SJCRH30 (cell line): ENCODE results near the gene ZNF253. TPM values are rescaled to one million over a fixed set of nuclear protein-coding genes. Genes with fewer than 3 reads are reported as not detected.
A peak's percentile ranks its signal among the peaks of the same experiment; 100 is the strongest.
"Not testable (repeated sequence)": the region's sequence is repeated elsewhere in the genome, so short reads cannot be mapped to it uniquely, and the experiment has no call there.

ENCODE experiments used
- DNase-seq, 2 experiments: peaks; one replicate each; pipeline ENCODE4 v3.0.0-alpha.2; 2015 to 2020
- H3K27ac ChIP-seq: fragments of 250-450 bp; sonication (Bioruptor Pico); 2 replicates; pipeline ENCODE4 v1.5.1; 2020; ENCODE audit warnings: mild to moderate bottlenecking, moderate library complexity
- H3K27me3 ChIP-seq: fragments of 250-450 bp; sonication (Bioruptor Pico); 2 replicates; pipeline ENCODE4 v1.5.1; 2020; ENCODE audit warnings: mild to moderate bottlenecking, moderate library complexity
- H3K36me3 ChIP-seq: fragments of 250-450 bp; sonication (Bioruptor Pico); 2 replicates; pipeline ENCODE4 v1.5.1; 2020; ENCODE audit warnings: mild to moderate bottlenecking, moderate library complexity
- H3K4me1 ChIP-seq: fragments of 250-450 bp; sonication (Bioruptor Pico); 2 replicates; pipeline ENCODE4 v1.5.1; 2020; ENCODE audit warnings: mild to moderate bottlenecking, moderate library complexity
- H3K4me3 ChIP-seq: fragments of 250-450 bp; sonication (Bioruptor Pico); 2 replicates; pipeline ENCODE4 v1.5.1; 2020; ENCODE audit warnings: mild to moderate bottlenecking, moderate library complexity
- H3K9me3 ChIP-seq: fragments of 250-450 bp; sonication (Bioruptor Pico); replicated peaks from 2 replicates; pipeline ENCODE4 v1.5.1; 2020; ENCODE audit warnings: mild to moderate bottlenecking, moderate library complexity
- total RNA-seq: library from RNA; depleted of rRNA; stranded (reverse); fragments of >200 nt; shearing (Covaris generic); gene quantifications from 2 replicates; pipeline ENCODE4 v1.2.3, GENCODE V29; 2014; rRNA removed

The ZNF253 gene
- 24.7 and 27.9 TPM in 2 replicates for total RNA-seq

DNA sequence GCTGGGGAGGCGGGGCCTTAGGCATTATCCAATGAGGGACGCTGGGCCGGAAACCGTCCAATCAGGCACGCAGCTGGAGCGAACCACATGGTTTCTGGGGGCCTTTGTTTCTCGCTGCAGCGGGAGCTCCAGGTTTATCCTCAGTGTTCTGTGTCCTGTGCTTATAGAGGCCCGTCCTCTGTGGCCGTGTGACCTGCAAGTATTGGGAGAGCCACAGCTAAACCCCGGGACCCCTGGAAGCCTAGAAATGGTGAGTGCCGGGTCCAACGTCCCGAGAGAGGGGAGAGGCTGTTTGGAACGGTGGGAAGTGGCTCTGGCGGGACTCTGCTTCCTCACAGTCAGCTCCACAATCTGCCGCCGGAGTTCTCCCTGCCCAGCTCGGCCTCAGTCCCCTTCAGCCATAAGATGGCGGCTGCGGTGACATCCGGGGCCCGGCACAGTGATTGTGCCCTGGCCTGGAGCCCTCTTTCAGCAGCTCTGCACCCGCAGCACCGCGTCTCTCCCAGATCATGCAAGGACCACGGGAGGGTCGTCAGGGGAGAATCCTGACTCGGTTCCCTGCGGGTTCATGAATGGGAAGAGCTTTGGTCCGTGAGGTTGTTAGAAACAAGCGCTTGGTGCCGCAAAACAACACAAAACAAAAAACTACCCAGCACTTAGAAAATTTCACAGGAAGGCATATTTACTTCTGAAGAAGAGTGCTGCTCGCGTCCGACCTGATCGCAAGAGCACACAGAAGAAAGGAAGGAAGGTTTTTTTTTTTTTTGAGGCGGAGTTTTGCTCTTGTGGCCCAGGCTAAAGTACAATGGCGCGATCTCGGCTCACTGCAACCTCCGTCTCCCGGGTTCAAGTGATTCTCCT, at the start of gene ZNF253:
TSS of gene ZNF253 (plus strand) at position 133 of the 861 bp plus-strand sequence. CDS start at position 248, 115 bp downstream.
- Histone ChIP-seq H3K4me3 (peak within 1 kb of the TSS; percentile 84), H3K4me1 (no peaks in the 10 kb centered on the region), H3K27ac (peak within 1 kb of the TSS; percentile 92), H3K27me3 (no peaks in the 10 kb centered on the region), H3K36me3 (peaks cover 27% of the 10 kb centered on the region), H3K9me3 (peaks cover 26% of the 10 kb centered on the region)
- peak; percentile 97 to 99 for DNase-seq

DNA sequence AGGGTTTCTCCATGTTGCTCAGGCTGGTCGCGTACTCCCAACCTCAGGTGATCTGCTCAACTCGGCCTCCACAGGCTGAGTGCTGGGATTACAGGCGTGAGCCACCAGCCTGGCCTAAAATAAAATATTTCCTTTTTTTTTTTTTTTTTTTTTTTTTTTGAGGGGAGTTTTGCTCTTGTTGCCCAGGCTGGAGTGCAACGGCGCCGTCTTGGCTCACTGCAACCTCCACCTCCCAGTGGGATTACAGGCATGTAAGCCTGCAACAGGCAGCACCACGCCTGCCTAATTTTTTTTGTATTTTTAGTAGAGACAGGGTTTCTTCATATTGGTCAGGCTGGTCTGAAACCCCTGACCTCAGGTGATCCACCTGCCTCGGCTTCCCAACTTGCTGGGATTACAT, 49.0 kb upstream of the ZNF253 start:
- no peaks in the 10 kb centered on the region for H3K4me1 ChIP-seq
- H3K9me3 ChIP-seq, result peaks cover 9% of the 10 kb centered on the region
- DNase-seq, result no peak
- H3K4me3 ChIP-seq, result no peak overlapping the region
- no peaks in the 10 kb centered on the region for H3K27me3 ChIP-seq
- H3K36me3 ChIP-seq, result peaks cover 60% of the 10 kb centered on the region
- H3K27ac ChIP-seq, result no peak overlapping the region

DNA sequence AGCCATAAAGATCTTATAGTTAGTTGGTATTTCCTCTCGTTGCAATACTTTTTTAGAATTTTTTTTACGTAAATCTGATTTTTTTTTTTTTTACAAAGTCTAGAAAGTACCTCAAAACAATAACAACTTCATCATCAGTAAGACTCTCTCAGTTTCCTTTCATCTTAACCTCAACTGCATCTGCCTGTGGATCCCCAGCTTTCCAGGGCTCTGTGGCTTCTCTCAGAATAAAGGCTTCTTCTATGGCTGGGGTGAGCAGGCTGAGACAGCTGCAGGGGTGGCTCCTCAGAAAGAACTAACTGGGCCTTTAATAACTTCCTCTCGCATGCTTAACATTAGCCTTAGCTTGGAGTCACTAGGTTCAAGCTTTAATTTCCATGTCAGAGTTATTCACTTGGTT, 48.3 kb upstream of the ZNF253 start:
- Histone ChIP-seq H3K9me3 (peaks cover 4% of the 10 kb centered on the region), H3K4me1 (no peaks in the 10 kb centered on the region)
- no peak for DNase-seq

DNA sequence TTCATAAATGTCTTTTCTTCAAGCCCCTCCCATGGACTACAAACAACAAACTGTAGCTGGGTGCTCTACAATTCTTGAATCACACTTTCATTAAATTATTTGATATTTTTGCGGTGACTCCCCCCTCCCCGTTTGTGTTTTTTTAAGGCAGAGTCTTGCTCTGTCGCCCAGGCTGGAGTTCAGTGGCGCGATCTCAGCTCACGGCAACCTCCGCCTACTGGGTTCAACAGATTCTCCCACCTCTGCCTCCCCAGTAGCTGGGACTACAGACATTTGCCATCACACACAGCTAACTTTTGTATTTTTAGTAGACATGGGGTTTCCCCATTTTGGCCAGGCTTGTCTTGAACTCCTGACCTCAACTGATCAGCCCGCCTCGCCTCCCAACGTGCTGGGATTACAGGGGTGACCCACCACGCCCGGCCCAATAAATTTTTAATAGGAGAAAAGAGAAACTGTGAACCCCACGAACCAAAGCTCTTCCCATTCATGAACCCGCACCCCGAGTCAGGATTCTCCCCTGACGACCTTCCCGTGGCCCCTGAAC, 44.8 kb upstream of the ZNF253 start:
- peak overlapping the region; percentile 81 for H3K4me3 ChIP-seq
- DNase-seq, result peak; percentile 6
- peak overlapping the region; percentile 83 for H3K27ac ChIP-seq
- no peaks in the 10 kb centered on the region for H3K4me1 ChIP-seq
- no peaks in the 10 kb centered on the region for H3K27me3 ChIP-seq
- H3K9me3 ChIP-seq, result peaks cover 3% of the 10 kb centered on the region
- peaks cover 29% of the 10 kb centered on the region for H3K36me3 ChIP-seq

More for the DNA sequence above, 48.3 kb upstream of the ZNF253 start:
- H3K27me3 ChIP-seq, result no peaks in the 10 kb centered on the region
- H3K27ac ChIP-seq, result no peak overlapping the region
- H3K4me3 ChIP-seq, result no peak overlapping the region
- H3K36me3 ChIP-seq, result peaks cover 56% of the 10 kb centered on the region

DNA sequence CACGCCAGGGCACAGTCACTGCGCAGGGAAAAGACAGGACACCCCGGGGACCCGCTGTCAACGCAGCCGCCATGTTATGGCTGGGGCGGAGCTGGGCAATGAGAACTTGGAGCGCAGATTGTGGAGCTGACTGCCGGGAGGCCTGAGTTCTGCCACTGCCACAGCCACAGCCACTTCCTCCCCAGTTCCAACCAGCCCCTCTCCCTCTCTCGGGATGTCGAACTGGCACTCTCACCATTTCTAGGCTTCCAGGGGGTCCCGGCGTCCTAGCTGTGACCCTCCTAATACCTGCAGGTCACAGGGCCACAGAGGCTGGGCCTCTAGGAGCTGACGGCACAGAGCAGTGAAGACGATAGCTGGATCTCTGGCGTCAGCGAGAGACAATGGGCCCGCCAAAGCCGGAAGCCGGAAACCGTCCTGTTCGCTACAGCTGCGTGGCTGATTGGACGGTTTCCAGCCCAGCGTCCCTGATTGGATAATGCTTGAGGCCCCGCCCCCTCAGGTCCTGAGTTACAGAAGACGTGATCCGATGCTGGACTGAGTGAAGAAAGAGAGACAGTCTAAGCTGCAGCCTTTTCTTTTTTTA, 44.2 kb upstream of the ZNF253 start, which contains the start of gene ZNF506:
TSS of gene ZNF506 (minus strand) at position 385 of the 586 bp plus-strand sequence. CDS start at position 238, 147 bp downstream.
- no peaks in the 10 kb centered on the region for H3K27me3 ChIP-seq
- H3K36me3 ChIP-seq, result peaks cover 23% of the 10 kb centered on the region
- H3K4me3 ChIP-seq, result peak within 1 kb of the TSS; percentile 81
- no peaks in the 10 kb centered on the region for H3K4me1 ChIP-seq
- peak within 1 kb of the TSS; percentile 83 for H3K27ac ChIP-seq
- H3K9me3 ChIP-seq, result peaks cover 3% of the 10 kb centered on the region
- DNase-seq, result peak; percentile 98 to 99

DNA sequence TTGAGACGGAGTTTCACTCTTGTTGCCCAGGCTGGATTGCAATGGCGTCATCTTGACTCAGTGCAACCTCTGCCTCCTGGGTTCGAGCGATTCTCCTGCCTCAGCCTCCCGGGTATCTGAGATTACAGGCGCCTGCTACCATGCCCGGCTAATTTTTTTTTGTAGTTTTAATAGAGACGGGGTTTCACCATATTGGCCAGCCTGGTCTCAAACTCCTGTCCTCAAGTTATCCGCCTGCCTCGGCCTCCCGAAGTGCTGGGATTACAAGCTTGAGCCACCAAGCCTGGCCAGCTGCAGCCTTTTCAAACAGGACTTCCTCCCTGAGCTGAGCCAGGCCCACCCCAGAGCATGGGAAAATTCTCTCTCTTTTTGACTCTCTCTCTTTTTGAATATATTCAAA, 43.7 kb upstream of the ZNF253 start:
- not testable (repeated sequence) for H3K9me3 ChIP-seq, H3K4me1 ChIP-seq, H3K27me3 ChIP-seq
- H3K4me3 ChIP-seq, result peak overlapping the region; percentile 81
- H3K36me3 ChIP-seq, result peaks cover 22% of the 10 kb centered on the region
- peak; percentile 34 to 51 for DNase-seq
- H3K27ac ChIP-seq, result peak overlapping the region; percentile 83

DNA sequence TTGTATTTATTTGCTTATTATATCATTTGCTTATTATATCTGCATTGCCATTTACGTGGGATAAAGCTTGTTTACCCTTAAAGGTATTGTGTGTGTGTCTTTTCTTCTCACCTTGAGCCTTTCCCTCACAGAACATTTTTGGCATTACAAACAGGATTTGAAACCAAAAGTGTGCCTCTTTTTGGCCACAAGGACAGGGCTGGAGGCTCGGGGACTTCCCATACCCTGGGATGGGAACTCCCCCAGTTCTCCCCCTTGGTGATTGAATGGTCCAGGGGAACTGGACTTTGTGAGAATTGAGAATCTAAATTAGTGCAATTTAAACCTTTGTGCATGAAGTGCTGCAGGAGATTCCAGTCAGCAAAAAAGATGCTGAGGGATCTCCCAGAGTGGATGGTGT, 41.8 kb upstream of the ZNF253 start:
- no peak for DNase-seq
- H3K4me3 ChIP-seq, result no peak overlapping the region
- H3K4me1 ChIP-seq, result no peaks in the 10 kb centered on the region
- H3K27me3 ChIP-seq, result no peaks in the 10 kb centered on the region
- peaks cover 8% of the 10 kb centered on the region; the same call in 1 of the 2 replicates for H3K36me3 ChIP-seq
- H3K9me3 ChIP-seq, result peaks cover 3% of the 10 kb centered on the region
- H3K27ac ChIP-seq, result no peak overlapping the region

DNA sequence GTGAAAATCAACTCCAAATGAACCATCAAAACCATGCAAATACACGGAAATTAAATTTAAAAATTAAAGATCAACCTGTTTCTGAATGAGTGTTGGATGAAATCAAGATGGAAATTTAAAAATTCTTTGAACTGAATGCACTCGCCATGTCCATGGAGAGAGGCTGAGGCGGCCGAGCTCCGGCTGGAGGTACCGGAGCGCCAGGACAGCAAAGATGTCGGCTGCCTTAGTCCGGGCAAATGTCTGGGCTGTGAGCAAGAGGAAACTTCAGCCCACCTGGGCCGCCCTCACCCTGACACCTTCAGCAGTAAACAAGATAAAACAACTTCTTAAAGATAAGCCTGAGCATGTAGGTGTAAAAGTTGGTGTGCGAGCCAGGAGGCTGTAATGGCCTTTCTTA, 38.8 kb upstream of the ZNF253 start:
- Histone ChIP-seq H3K36me3 (no peaks in the 10 kb centered on the region), H3K4me3 (no peak overlapping the region), H3K27me3 (no peaks in the 10 kb centered on the region), H3K4me1 (no peaks in the 10 kb centered on the region), H3K9me3 (peaks cover 5% of the 10 kb centered on the region), H3K27ac (no peak overlapping the region)
- no peak for DNase-seq

DNA sequence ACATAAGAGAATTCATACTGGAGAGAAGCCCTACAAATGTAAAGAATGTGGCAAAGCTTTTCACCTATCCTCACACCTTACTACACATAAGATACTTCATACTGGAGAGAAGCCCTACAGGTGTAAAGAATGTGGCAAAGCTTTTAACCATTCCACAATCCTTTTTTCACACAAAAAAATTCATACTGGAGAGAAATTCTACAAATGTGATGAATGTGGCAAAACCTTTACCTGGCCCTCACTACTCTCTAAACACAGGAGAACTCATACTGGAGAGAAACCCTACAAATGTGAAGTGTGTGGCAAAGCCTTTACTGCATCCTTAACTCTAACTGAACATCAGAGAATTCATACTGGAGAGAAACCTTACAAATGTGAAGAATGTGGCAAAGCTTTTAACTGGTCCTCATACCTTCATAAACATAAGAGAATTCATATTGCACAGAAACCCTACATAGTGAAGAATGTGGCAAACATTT, 30.1 kb upstream of the ZNF253 start:
- Histone ChIP-seq H3K36me3 (no peaks in the 10 kb centered on the region), H3K4me1 (no peaks in the 10 kb centered on the region), H3K4me3 (no peak overlapping the region), H3K9me3 (peaks cover 30% of the 10 kb centered on the region), H3K27me3 (no peaks in the 10 kb centered on the region), H3K27ac (no peak overlapping the region)
- no peak for DNase-seq

DNA sequence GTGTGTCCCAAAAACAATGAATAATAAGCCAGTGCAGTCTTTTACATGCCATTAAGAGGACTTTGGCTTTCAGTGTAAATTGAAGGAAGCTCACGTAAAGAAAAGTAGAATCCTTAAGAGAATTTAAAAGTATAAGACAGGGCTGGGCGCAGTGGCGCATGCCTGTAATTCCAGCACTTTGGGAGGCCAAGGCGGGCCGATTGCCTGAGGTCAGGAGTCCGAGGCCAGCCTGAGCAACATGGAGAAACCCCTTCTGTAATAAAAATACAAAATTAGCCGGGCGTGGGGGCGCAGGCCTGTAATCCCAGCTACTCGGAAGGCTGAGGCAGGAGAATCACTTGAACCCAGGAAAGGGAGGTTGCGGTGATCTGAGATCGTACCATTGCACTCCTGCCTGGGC, 17.9 kb upstream of the ZNF253 start:
- no peak for DNase-seq

DNA sequence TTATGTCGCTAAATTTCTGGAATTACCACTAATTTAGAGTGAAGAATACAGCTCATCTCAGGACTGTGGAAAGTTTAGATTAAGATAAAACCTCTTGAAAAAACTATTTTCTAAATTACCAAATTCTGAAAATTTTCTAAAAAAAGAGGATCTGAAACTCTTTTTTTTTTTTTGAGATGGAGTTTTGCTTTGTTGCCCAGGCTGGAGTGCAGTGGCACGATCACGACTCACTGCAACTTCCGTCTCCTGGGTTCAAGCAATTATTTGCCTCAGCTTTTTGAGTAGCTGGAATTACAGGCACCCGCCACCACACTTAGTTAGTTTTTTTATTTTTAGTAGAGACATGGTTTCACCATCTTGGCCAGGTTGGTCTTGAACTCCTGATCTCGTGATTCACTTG, 16.6 kb upstream of the ZNF253 start:
- Histone ChIP-seq H3K36me3 (no peaks in the 10 kb centered on the region), H3K27me3 (no peaks in the 10 kb centered on the region), H3K9me3 (peaks cover 6% of the 10 kb centered on the region; the same call in 1 of the 2 replicates), H3K4me3 (no peak overlapping the region), H3K27ac (no peak overlapping the region), H3K4me1 (no peaks in the 10 kb centered on the region)
- DNase-seq, result no peak

More for the DNA sequence above, 17.9 kb upstream of the ZNF253 start:
- no peaks in the 10 kb centered on the region for H3K27me3 ChIP-seq
- H3K27ac ChIP-seq, result no peak overlapping the region
- no peak overlapping the region for H3K4me3 ChIP-seq
- no peaks in the 10 kb centered on the region for H3K36me3 ChIP-seq
- H3K4me1 ChIP-seq, result no peaks in the 10 kb centered on the region
- H3K9me3 ChIP-seq, result peaks cover 3% of the 10 kb centered on the region; the same call in 1 of the 2 replicates

DNA sequence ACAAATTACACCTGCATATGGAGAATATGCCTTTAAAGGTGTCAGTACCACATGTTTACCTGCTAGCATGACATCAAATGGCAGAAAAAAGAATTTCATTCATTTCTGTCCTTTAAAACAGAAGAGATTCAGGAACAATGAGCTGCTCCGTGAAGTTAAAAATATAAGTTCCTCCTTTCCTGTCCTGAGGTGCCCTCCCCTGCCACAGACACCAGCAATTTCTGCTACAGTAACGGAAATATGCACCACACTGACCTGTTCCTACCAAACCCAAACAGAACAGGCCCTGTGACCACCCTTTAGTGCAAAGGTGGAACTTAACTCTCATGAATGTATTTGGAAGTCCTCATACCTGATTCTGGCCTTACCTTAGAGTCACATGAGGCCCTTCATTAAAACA, 13.9 kb upstream of the ZNF253 start:
- not testable (repeated sequence) for H3K27me3 ChIP-seq, H3K36me3 ChIP-seq, H3K4me1 ChIP-seq, H3K4me3 ChIP-seq, DNase-seq, H3K9me3 ChIP-seq, H3K27ac ChIP-seq

DNA sequence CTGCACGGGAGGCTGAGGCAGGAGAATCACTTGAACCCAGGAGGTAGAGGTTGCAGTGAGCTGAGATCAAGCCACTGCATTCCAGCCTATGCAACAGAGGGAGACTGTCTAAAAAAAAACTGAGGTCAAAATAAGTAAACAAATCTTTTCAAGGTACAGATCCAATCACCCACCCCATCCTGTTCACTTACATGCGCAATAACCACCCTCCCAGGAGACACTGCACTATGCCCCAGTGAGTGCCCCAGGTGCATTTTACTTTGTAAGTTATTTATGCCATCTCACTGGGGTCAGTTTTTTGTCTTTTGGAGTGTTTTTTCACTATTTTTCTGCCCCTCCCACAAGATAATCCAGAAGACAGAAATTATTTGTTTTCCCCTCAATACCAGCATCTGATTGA, 6.9 kb upstream of the ZNF253 start:
- H3K4me3 ChIP-seq, result no peak overlapping the region
- no peaks in the 10 kb centered on the region for H3K36me3 ChIP-seq
- no peaks in the 10 kb centered on the region for H3K4me1 ChIP-seq
- no peaks in the 10 kb centered on the region for H3K27me3 ChIP-seq
- DNase-seq, result no peak
- H3K9me3 ChIP-seq, result no peaks in the 10 kb centered on the region; the same call in 1 of the 2 replicates
- H3K27ac ChIP-seq, result no peak overlapping the region

DNA sequence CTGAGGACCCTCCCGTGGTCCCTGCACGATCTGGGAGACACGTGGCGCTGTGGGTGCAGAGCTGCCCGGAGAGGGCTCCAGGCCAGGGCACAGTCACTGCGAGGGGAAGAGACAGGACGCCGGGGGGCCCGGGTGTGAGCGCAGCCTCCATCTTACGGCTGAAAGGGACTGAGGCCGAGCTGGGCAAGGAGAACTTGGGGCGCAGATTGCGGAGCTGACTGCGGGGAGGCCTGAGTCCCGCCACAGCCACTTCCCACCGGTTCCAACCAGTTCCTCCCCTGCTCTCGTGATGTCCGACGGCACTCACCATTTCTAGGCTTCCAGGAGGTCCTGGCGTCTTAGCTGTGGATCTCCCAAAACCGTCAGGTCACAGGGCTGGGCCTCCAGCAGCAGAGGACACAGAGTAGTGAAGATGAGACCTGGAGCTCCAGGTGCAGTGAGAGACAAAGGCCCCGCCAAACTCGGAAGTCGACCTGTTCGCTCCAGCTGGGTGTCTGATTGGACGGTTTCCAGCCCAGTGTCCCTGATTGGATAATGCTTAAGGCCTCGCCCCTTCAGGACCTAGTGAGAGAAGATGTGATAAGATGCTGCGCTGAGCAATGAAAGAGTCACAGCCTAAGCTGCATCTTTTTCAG, 4.8 kb upstream of the ZNF253 start:
- no peaks in the 10 kb centered on the region for H3K27me3 ChIP-seq
- DNase-seq, result no peak
- H3K36me3 ChIP-seq, result no peaks in the 10 kb centered on the region
- H3K27ac ChIP-seq, result no peak overlapping the region
- peaks cover 3% of the 10 kb centered on the region for H3K9me3 ChIP-seq
- no peak overlapping the region for H3K4me3 ChIP-seq
- H3K4me1 ChIP-seq, result no peaks in the 10 kb centered on the region
